ENCODE results near the gene USP36. TPM values are rescaled to one million over a fixed set of nuclear protein-coding genes. Genes with fewer than 3 reads are reported as not detected.

Gene USP36
- total and polyA plus RNA-seq, 9 of the 15 experiments (the other 6 are each of a cell fraction or from before 2014, with no cell fraction given) = 6.4 to 72.8 (median 22.5) TPM

- TF ChIP-seq, protein P1, sequence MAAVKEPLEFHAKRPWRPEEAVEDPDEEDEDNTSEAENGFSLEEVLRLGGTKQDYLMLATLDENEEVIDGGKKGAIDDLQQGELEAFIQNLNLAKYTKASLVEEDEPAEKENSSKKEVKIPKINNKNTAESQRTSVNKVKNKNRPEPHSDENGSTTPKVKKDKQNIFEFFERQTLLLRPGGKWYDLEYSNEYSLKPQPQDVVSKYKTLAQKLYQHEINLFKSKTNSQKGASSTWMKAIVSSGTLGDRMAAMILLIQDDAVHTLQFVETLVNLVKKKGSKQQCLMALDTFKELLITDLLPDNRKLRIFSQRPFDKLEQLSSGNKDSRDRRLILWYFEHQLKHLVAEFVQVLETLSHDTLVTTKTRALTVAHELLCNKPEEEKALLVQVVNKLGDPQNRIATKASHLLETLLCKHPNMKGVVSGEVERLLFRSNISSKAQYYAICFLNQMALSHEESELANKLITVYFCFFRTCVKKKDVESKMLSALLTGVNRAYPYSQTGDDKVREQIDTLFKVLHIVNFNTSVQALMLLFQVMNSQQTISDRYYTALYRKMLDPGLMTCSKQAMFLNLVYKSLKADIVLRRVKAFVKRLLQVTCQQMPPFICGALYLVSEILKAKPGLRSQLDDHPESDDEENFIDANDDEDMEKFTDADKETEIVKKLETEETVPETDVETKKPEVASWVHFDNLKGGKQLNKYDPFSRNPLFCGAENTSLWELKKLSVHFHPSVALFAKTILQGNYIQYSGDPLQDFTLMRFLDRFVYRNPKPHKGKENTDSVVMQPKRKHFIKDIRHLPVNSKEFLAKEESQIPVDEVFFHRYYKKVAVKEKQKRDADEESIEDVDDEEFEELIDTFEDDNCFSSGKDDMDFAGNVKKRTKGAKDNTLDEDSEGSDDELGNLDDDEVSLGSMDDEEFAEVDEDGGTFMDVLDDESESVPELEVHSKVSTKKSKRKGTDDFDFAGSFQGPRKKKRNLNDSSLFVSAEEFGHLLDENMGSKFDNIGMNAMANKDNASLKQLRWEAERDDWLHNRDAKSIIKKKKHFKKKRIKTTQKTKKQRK (IDR thresholded peaks at IDR 0.05; ENCODE audit: borderline replicate concordance, low read depth, low read length) = no peak
- TF ChIP-seq ZHX1 (conservative IDR thresholded peaks at IDR 0.05; ENCODE audit: low read length) (no peak), MEIS2 (IDR thresholded peaks at IDR 0.05; ENCODE audit: partially characterized antibody) (peak; percentile 11), TCF3 (CRISPR knock-in tag; IDR thresholded peaks at IDR 0.05) (peak; percentile 78), RUNX1 (IDR thresholded peaks at IDR 0.05; ENCODE audit: low read depth) (no peak), CHD1 (IDR thresholded peaks at IDR 0.05; ENCODE audit: low read length) (no peak), NUFIP1 (IDR thresholded peaks at IDR 0.05; ENCODE audit: partially characterized antibody) (no peak), ARNT (IDR thresholded peaks at IDR 0.05) (0 out of 4 replicates have a peak, but pooled peaks of 1 of the 2 experiments have one; percentile 46), ZNF766 (CRISPR knock-in tag; conservative IDR thresholded peaks at IDR 0.05) (peak; percentile 48; the same call in 1 of the 2 replicates), CBFA2T3 (IDR thresholded peaks at IDR 0.05) (peak; percentile 93), DACH1 (IDR thresholded peaks at IDR 0.05; ENCODE audit: partially characterized antibody) (peak; percentile 66), ZNF282 (CRISPR knock-in tag; IDR thresholded peaks at IDR 0.05) (no peak), HEY1 (CRISPR knock-in tag; IDR thresholded peaks at IDR 0.05; ENCODE audit: borderline replicate concordance) (no peak), MED1 (CRISPR knock-in tag; IDR thresholded peaks at IDR 0.05; ENCODE audit: borderline replicate concordance) (no peak), CTBP1 (IDR thresholded peaks at IDR 0.05; ENCODE audit: borderline replicate concordance) (peak; percentile 73), ZNF76 (CRISPR knock-in tag; IDR thresholded peaks at IDR 0.05; ENCODE audit: borderline replicate concordance) (no peak), CBX8 (IDR thresholded peaks at IDR 0.05; ENCODE audit: borderline replicate concordance, extremely low read depth, low read depth, low read length, poor library complexity, severe bottlenecking) (no peak), ZNF197 (CRISPR knock-in tag; IDR thresholded peaks at IDR 0.05; ENCODE audit: low read depth) (no peak)
- TF ChIP-seq, protein P2, sequence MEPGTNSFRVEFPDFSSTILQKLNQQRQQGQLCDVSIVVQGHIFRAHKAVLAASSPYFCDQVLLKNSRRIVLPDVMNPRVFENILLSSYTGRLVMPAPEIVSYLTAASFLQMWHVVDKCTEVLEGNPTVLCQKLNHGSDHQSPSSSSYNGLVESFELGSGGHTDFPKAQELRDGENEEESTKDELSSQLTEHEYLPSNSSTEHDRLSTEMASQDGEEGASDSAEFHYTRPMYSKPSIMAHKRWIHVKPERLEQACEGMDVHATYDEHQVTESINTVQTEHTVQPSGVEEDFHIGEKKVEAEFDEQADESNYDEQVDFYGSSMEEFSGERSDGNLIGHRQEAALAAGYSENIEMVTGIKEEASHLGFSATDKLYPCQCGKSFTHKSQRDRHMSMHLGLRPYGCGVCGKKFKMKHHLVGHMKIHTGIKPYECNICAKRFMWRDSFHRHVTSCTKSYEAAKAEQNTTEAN (CRISPR knock-in tag; IDR thresholded peaks at IDR 0.05) = no peak
- TF ChIP-seq, protein P3, sequence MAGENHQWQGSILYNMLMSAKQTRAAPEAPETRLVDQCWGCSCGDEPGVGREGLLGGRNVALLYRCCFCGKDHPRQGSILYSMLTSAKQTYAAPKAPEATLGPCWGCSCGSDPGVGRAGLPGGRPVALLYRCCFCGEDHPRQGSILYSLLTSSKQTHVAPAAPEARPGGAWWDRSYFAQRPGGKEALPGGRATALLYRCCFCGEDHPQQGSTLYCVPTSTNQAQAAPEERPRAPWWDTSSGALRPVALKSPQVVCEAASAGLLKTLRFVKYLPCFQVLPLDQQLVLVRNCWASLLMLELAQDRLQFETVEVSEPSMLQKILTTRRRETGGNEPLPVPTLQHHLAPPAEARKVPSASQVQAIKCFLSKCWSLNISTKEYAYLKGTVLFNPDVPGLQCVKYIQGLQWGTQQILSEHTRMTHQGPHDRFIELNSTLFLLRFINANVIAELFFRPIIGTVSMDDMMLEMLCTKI (IDR thresholded peaks at IDR 0.05; ENCODE audit: partially characterized antibody) = no peak
These were observed 55.5 kb downstream of the USP36 start (continued) for GRCh38 chr17:78785011-78785662.

Measured in K562 (cell line).